Thoracic aorta (tissue), 2 donors: ENCODE measurements around the gene MRPL3. TPM values are rescaled to one million over a fixed set of nuclear protein-coding genes. Genes with fewer than 3 reads are reported as not detected.

Experiments
- ATAC-seq: fragments of 150-250 bp; one replicate; pipeline ENCODE4 v1.8.0; 2017; ENCODE audit warnings: low read depth; ENCODE audit not compliant: insufficient number of reproducible peaks, low FRiP score
- DNase-seq: peaks from one replicate; pipeline ENCODE4 v3.0.0-alpha.2; 2020; ENCODE audit warnings: low spot score
- H3K27ac ChIP-seq, 2 donors: fragments of 200-600 bp; sonication (generic); 1 replicate in 1 of 2; 2 replicates in 1 of 2; pipeline ENCODE4 v1.5.1; 2016; ENCODE audit warnings: mild to moderate bottlenecking in 2 of 2, moderate library complexity in 2 of 2
- H3K27me3 ChIP-seq: fragments of 200-600 bp; sonication (generic); replicated peaks from 2 replicates; pipeline ENCODE4 v1.6.0; 2016; ENCODE audit warnings: mild to moderate bottlenecking; ENCODE audit not compliant: insufficient read depth
- H3K36me3 ChIP-seq: fragments of 200-600 bp; sonication (generic); one replicate; pipeline ENCODE4 v1.5.1; 2016
- H3K4me1 ChIP-seq, 2 donors: fragments of 200-600 bp; sonication (generic); 1 replicate in 1 of 2; 2 replicates in 1 of 2; pipeline versions ENCODE4 v1.5.1 to v1.6.0; 2016; ENCODE audit warnings: low read depth in 2 of 2, mild to moderate bottlenecking in 1 of 2; ENCODE audit not compliant: control insufficient read depth in 1 of 2
- H3K4me3 ChIP-seq: fragments of 200-600 bp; sonication (generic); 2 replicates; pipeline ENCODE4 v1.5.1; 2016; ENCODE audit warnings: mild to moderate bottlenecking
- H3K9me3 ChIP-seq: fragments of 200-600 bp; sonication (generic); 2 replicates; pipeline ENCODE4 v1.5.1; 2016
- CTCF ChIP-seq: fragments of 200-600 bp; sonication (generic); IDR thresholded peaks from one replicate; pipeline ENCODE4 v1.5.1; 2019; ENCODE audit warnings: antibody characterized with exemption
- total RNA-seq, 2 donors: library from RNA; depleted of rRNA; stranded (reverse); fragments of >200 nt; gene quantifications; one replicate each; pipeline versions ENCODE4 v1.1.0 to v1.2.3, GENCODE V29; 2016

Gene MRPL3
- total RNA-seq, 2 donors from 2014 or later, result 42.0 to 80.3 TPM

DNA sequence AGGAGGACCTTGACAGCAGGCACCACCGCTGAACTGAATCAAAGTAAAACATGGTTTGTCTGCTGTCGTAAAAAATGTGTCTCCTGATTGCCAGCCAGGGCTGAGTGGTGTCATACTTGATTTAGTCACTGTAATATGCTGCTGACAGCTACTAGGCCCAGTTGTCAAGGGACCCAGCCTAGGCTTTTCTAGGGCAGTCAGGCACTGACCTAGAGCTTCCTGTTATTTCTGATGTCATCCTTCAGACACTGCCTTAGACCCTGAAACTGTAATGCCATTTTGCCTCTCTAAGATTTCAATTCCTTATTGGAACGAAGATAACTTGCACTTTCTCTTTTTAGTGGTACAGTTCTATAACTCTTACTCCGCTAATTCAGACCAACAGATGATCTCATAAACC, 2.6 kb upstream of the MRPL3 start:
- Histone ChIP-seq H3K36me3 (no peaks in the 10 kb centered on the region), H3K4me1 (peaks cover 21 to 22% of the 10 kb centered on the region in 2 donors), H3K4me3 (no peak overlapping the region), H3K27ac (no peak overlapping the region), H3K9me3 (no peaks in the 10 kb centered on the region), H3K27me3 (no peaks in the 10 kb centered on the region)
- no peak for TF ChIP-seq CTCF
- no peak for ATAC-seq
- DNase-seq, result no peak

DNA sequence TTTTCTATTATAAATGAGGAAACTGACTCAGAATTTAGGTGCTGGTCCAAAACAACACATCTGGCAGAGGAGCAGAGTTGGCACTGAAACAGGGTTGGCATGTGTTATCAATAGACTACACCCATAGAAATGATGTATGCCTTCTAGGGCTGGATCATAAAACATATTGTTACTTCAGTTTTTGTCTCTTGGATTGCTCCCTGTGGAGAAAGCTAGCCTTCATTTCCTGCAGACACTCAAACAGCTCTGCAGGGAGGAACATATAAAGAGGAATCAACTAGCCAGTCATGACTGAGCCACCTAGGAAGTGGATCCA, 507 bp upstream of the MRPL3 start:
- H3K27ac ChIP-seq, result peak overlapping the region; percentile 68 to 81
- ATAC-seq, result peak; percentile 15
- no peak for DNase-seq

DNA sequence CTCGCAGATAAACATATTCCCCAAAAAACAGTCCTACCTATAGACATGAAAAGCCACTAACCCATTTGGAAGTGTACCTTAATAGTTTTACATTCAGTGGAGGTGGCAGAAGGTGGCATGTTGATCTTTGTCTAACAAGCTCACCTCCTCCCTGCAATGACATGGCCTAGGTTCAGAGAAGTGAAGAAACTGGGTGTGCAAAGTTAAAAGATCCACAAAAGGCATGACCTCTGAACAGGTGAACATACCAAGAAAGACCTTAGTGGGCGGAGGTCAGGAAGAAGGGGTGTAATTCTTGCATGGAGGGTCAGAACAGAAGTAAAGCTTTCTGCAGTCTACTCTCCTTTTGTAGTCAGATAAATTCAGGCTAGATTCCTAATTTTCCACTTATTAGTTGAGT, 822 bp downstream of the MRPL3 start:
- Histone ChIP-seq H3K27ac (peak overlapping the region in 1 of 2 donors; percentile 81), H3K9me3 (no peaks in the 10 kb centered on the region), H3K27me3 (no peaks in the 10 kb centered on the region), H3K4me1 (peaks cover 21 to 22% of the 10 kb centered on the region in 2 donors), H3K4me3 (peak overlapping the region; percentile 95), H3K36me3 (peaks cover 14% of the 10 kb centered on the region)
- TF ChIP-seq CTCF, result no peak
- DNase-seq (no peak), ATAC-seq (no peak)

More for the DNA sequence above, 507 bp upstream of the MRPL3 start:
- H3K4me3 ChIP-seq, result peak overlapping the region; percentile 95
- no peaks in the 10 kb centered on the region for H3K27me3 ChIP-seq
- TF ChIP-seq CTCF, result no peak
- peaks cover 4% of the 10 kb centered on the region for H3K36me3 ChIP-seq
- H3K4me1 ChIP-seq, result peaks cover 21 to 22% of the 10 kb centered on the region in 2 donors
- no peaks in the 10 kb centered on the region for H3K9me3 ChIP-seq

- Histone ChIP-seq H3K4me1 (no peaks in the 10 kb centered on the region), H3K9me3 (no peaks in the 10 kb centered on the region), H3K36me3 (peaks cover 48% of the 10 kb centered on the region), H3K4me3 (no peak overlapping the region), H3K27me3 (no peaks in the 10 kb centered on the region), H3K27ac (no peak overlapping the region)
- no peak for DNase-seq
- ATAC-seq, result no peak
- no peak for TF ChIP-seq CTCF
These were observed 8.1 kb downstream of the MRPL3 start for GRCh38 chr3:131494706-131495105.

- no peaks in the 10 kb centered on the region for H3K9me3 ChIP-seq
- H3K27ac ChIP-seq, result no peak overlapping the region
- no peaks in the 10 kb centered on the region for H3K27me3 ChIP-seq
- no peak overlapping the region for H3K4me3 ChIP-seq
- H3K36me3 ChIP-seq, result peaks cover 43% of the 10 kb centered on the region
- no peaks in the 10 kb centered on the region for H3K4me1 ChIP-seq
- ATAC-seq, result no peak
- no peak for DNase-seq
- no peak for TF ChIP-seq CTCF
These were observed 11.0 kb downstream of the MRPL3 start for GRCh38 chr3:131491775-131492174.
